ENCODE data around the gene ERICH4. TPM values are rescaled to one million over a fixed set of nuclear protein-coding genes. Genes with fewer than 3 reads are reported as not detected.

The ERICH4 gene
- total RNA-seq, 1 donor from 2014 or later, result not detected

GRCh38 chr19:41441321-41441945 lies 1.5 kb upstream of the ERICH4 start:
- no peak for TF ChIP-seq CTCF (IDR thresholded peaks at IDR 0.05)
- CTCF ChIA-PET, result interaction anchor here (2.5 kb wide), 1 partner anchor 8 kb away, joined by 16 read pairs; no protein-coding TSS in a partner anchor
- H3K27ac Mint-ChIP-seq, result no peak overlapping the region
- intact Hi-C loops (cut with micrococcal nuclease), result loop anchor here (2.0 kb wide), 1 partner anchor 77 kb away; the partner anchor contains the start of gene B9D2
- H3K27me3 Mint-ChIP-seq, result no peaks in the 10 kb centered on the region
- H3K9me3 Mint-ChIP-seq, result no peaks in the 10 kb centered on the region
- DNase-seq (no peak), ATAC-seq (ENCODE audit: low read depth) (no peak)
- no peak overlapping the region for H3K4me3 Mint-ChIP-seq
- peaks cover 13% of the 10 kb centered on the region for H3K36me3 Mint-ChIP-seq (ENCODE audit: low read depth)
- POLR2A ChIA-PET, result no interaction called here
- peaks cover 5% of the 10 kb centered on the region for H3K4me1 Mint-ChIP-seq

DNA sequence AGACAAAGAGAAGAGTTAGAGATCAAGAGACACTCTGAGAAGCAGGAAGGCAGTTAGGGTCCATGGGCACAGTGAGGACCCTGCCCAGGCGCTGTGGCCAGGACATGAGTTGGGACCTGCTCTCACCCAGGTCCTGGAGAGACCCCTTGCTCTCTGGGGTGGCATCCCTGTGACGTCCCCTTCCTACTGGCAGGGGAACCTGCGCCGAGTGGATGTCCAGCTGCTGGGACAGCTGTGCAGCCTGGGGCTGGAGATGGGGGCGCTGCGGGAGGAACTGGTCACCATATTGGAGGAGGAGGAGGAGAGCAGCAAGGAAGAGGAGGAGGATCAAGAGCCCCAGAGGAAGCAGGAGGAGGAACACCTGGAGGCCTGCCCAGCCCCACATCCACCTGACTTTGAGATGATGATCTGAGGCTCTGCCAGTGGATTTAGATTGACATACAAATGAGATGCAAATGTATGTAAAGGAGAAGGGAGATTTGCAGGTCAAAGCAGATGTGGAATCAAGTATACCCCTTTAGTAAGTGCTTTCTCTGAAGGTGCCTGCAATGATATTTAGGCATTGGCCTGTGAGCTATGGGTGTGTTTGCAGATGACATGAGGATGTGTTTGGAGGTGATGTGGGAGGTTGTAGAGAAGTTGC lies 978 bp downstream of the ERICH4 start:
- ATAC-seq (ENCODE audit: low read depth) (no peak), DNase-seq (no peak)
- ChIA-PET POLR2A (no interaction called here), CTCF (interaction anchor here (13.2 kb wide), 1 partner anchor 122 kb away, joined by 344 read pairs; no protein-coding TSS in a partner anchor)
- no peak for TF ChIP-seq CTCF (IDR thresholded peaks at IDR 0.05)
- no peaks in the 10 kb centered on the region for H3K4me1 Mint-ChIP-seq
- no peak overlapping the region for H3K4me3 Mint-ChIP-seq
- H3K27me3 Mint-ChIP-seq, result peaks cover 2% of the 10 kb centered on the region
- H3K9me3 Mint-ChIP-seq, result no peaks in the 10 kb centered on the region
- H3K36me3 Mint-ChIP-seq (ENCODE audit: low read depth), result no peaks in the 10 kb centered on the region
- no peak overlapping the region for H3K27ac Mint-ChIP-seq
- intact Hi-C loops (cut with micrococcal nuclease), result no loop called here

- Mint-ChIP-seq H3K36me3 (ENCODE audit: low read depth) (no peaks in the 10 kb centered on the region), H3K9me3 (no peaks in the 10 kb centered on the region), H3K27me3 (peaks cover 2% of the 10 kb centered on the region), H3K4me3 (no peak overlapping the region), H3K4me1 (peaks cover 9% of the 10 kb centered on the region), H3K27ac (no peak overlapping the region)
- DNase-seq (no peak), ATAC-seq (ENCODE audit: low read depth) (no peak)
- ChIA-PET CTCF (interaction anchor here (0.9 to 13.2 kb wide), 3 partner anchors 92 to 196 kb away, joined by 3 to 344 read pairs (median 93); no protein-coding TSS in a partner anchor), POLR2A (no interaction called here)
- intact Hi-C loops (cut with micrococcal nuclease), result loop anchor here (5.0 kb wide), 1 partner anchor 243 kb away; no protein-coding TSS in a partner anchor
- no peak for TF ChIP-seq CTCF (IDR thresholded peaks at IDR 0.05)
These were observed 2.6 kb downstream of the ERICH4 start for GRCh38 chr19:41445575-41445974.

- peaks cover 2% of the 10 kb centered on the region for H3K27me3 Mint-ChIP-seq
- ATAC-seq (ENCODE audit: low read depth) (no peak), DNase-seq (no peak)
- POLR2A ChIA-PET, result interaction anchor here (0.6 to 4.2 kb wide), 5 partner anchors 84 to 124 kb away, joined by 3 to 47 read pairs (median 5); no protein-coding TSS in a partner anchor
- H3K9me3 Mint-ChIP-seq, result no peaks in the 10 kb centered on the region
- H3K27ac Mint-ChIP-seq, result no peak overlapping the region
- no peak for TF ChIP-seq CTCF (IDR thresholded peaks at IDR 0.05)
- H3K36me3 Mint-ChIP-seq (ENCODE audit: low read depth), result no peaks in the 10 kb centered on the region
- CTCF ChIA-PET, result interaction anchor here (1.4 to 13.2 kb wide), 8 partner anchors 84 to 151 kb away, joined by 3 to 344 read pairs (median 17); no protein-coding TSS in a partner anchor
- H3K4me1 Mint-ChIP-seq, result peaks cover 10% of the 10 kb centered on the region
- H3K4me3 Mint-ChIP-seq, result no peak overlapping the region
- intact Hi-C loops (cut with micrococcal nuclease), result loop anchor here (2.0 to 5.0 kb wide), 2 partner anchors 15 to 246 kb away; no protein-coding TSS in a partner anchor
These were observed 4.9 kb downstream of the ERICH4 start for GRCh38 chr19:41447732-41448332.

All from activated B cell treated with CpG ODN at 0.5 μM for 24 hours (primary cell).